ENCODE results near the gene ARRDC4.

- TF ChIP-seq ELF4 (IDR thresholded peaks at IDR 0.05) (no peak), TARDBP (IDR thresholded peaks at IDR 0.05) (no peak), BHLHE40 (IDR thresholded peaks at IDR 0.05; ENCODE audit: borderline replicate concordance) (no peak), CTBP1 (IDR thresholded peaks at IDR 0.05; ENCODE audit: borderline replicate concordance) (no peak), LEF1 (IDR thresholded peaks at IDR 0.05; ENCODE audit: borderline replicate concordance) (no peak), L3MBTL2 (conservative IDR thresholded peaks at IDR 0.05) (no peak)
These were observed 39.1 kb upstream of the ARRDC4 start for GRCh38 chr15:97921296-97921865.

Measured in HEK293T (cell line).